Loucy (cell line): ENCODE results near the gene PMVK.

Experiments used
- H2AFZ ChIP-seq: fragments of 200-600 bp; sonication (generic); 2 replicates; pipeline ENCODE4 v1.6.0; 2016; ENCODE audit warnings: antibody characterized with exemption, mild to moderate bottlenecking, low read length, moderate library complexity
- H3F3A ChIP-seq: fragments of 200-600 bp; 2 replicates; pipeline ENCODE4 v1.6.0; 2016; ENCODE audit warnings: antibody characterized with exemption, low read depth, mild to moderate bottlenecking
- H3K27me3 ChIP-seq: fragments of 200-600 bp; sonication (generic); 2 replicates; pipeline ENCODE4 v1.6.1; 2014; ENCODE audit warnings: low read length, mild to moderate bottlenecking; ENCODE audit not compliant: insufficient read depth, poor library complexity, severe bottlenecking
- H3K36me3 ChIP-seq: fragments of 200-600 bp; sonication (generic); 2 replicates; pipeline ENCODE4 v1.6.1; 2016; ENCODE audit warnings: low read length; ENCODE audit not compliant: insufficient read depth
- H3K4me1 ChIP-seq: fragments of 200-600 bp; sonication (generic); 2 replicates; pipeline ENCODE4 v1.5.1; 2014; ENCODE audit warnings: low read length, mild to moderate bottlenecking; ENCODE audit not compliant: insufficient read depth, poor library complexity, severe bottlenecking
- H3K4me2 ChIP-seq: fragments of 200-600 bp; sonication (generic); 2 replicates; pipeline ENCODE4 v1.6.0; 2014; ENCODE audit warnings: antibody characterized with exemption, low read length, low read depth, mild to moderate bottlenecking; ENCODE audit not compliant: poor library complexity, severe bottlenecking
- H3K4me3 ChIP-seq: fragments of 200-600 bp; sonication (generic); 2 replicates; pipeline ENCODE4 v1.5.1; 2014; ENCODE audit warnings: low read length, mild to moderate bottlenecking, mixed read lengths; ENCODE audit not compliant: poor library complexity, severe bottlenecking
- H3K79me2 ChIP-seq: fragments of 200-600 bp; sonication (generic); 2 replicates; pipeline ENCODE4 v1.6.1; 2014; ENCODE audit warnings: low read length; ENCODE audit not compliant: insufficient read depth
- H3K9ac ChIP-seq: fragments of 200-600 bp; sonication (generic); 2 replicates; pipeline ENCODE4 v1.6.0; 2014; ENCODE audit warnings: mild to moderate bottlenecking, low read depth, low read length, moderate library complexity; ENCODE audit not compliant: poor library complexity, severe bottlenecking
- H3K9me2 ChIP-seq: fragments of 200-600 bp; sonication (generic); replicated peaks from 2 replicates; pipeline ENCODE4 v1.6.1; 2016; ENCODE audit warnings: low read depth, low read length, mixed read lengths
- H3K9me3 ChIP-seq: fragments of 200-600 bp; sonication (generic); 2 replicates; pipeline ENCODE4 v1.6.1; 2014; ENCODE audit warnings: mild to moderate bottlenecking, antibody characterized with exemption, low read length, low read depth; ENCODE audit not compliant: insufficient read depth
- H4K20me1 ChIP-seq: fragments of 200-600 bp; sonication (generic); 2 replicates; pipeline ENCODE4 v1.6.0; 2014; ENCODE audit warnings: antibody characterized with exemption, low read length, mild to moderate bottlenecking; ENCODE audit not compliant: insufficient read depth, poor library complexity, severe bottlenecking
- CTCF ChIP-seq: fragments of 200-600 bp; sonication (generic); conservative IDR thresholded peaks from 2 replicates; pipeline ENCODE4 v1.5.1; 2014; ENCODE audit warnings: mild to moderate bottlenecking, antibody characterized with exemption, low read length
- EZH2phosphoT487 ChIP-seq: fragments of 200-600 bp; IDR thresholded peaks from 2 replicates; pipeline ENCODE4 v1.6.1; 2018; ENCODE audit warnings: antibody characterized with exemption, mild to moderate bottlenecking, moderate library complexity, borderline replicate concordance

PMVK gene

GRCh38 chr1:154953611-154954038 lies 17.1 kb upstream of the PMVK start:
- Histone ChIP-seq H3K27me3 (no peaks in the 10 kb centered on the region), H4K20me1 (peaks cover 14% of the 10 kb centered on the region), H2AFZ (no peak overlapping the region), H3K9me3 (no peaks in the 10 kb centered on the region), H3K9ac (peak overlapping the region; percentile 84), H3K4me2 (peak overlapping the region; percentile 86), H3K79me2 (peaks cover 78% of the 10 kb centered on the region), H3K9me2 (no peaks in the 10 kb centered on the region), H3K4me3 (peak overlapping the region; percentile 86), H3K36me3 (peaks cover 13% of the 10 kb centered on the region; the same call in 1 of the 2 replicates), H3K4me1 (peaks cover 68% of the 10 kb centered on the region), H3F3A (peaks cover 10% of the 10 kb centered on the region; the same call in 1 of the 2 replicates)
- TF ChIP-seq EZH2phosphoT487 (no peak), CTCF (no peak)

- Histone ChIP-seq H3K79me2 (peaks cover 74% of the 10 kb centered on the region), H3K27me3 (no peaks in the 10 kb centered on the region), H3K9ac (peak overlapping the region; percentile 84), H3K36me3 (peaks cover 22% of the 10 kb centered on the region; the same call in 1 of the 2 replicates), H3K4me3 (peak overlapping the region; percentile 86), H3K9me3 (no peaks in the 10 kb centered on the region), H3K4me2 (peak overlapping the region; percentile 86), H3K9me2 (no peaks in the 10 kb centered on the region), H3K4me1 (peaks cover 75% of the 10 kb centered on the region), H2AFZ (no peak overlapping the region), H4K20me1 (peaks cover 14% of the 10 kb centered on the region), H3F3A (peaks cover 10% of the 10 kb centered on the region; the same call in 1 of the 2 replicates)
- TF ChIP-seq CTCF = no peak
- no peak for TF ChIP-seq EZH2phosphoT487
Observed at GRCh38 chr1:154952664-154953063, 16.1 kb upstream of the PMVK start.

DNA sequence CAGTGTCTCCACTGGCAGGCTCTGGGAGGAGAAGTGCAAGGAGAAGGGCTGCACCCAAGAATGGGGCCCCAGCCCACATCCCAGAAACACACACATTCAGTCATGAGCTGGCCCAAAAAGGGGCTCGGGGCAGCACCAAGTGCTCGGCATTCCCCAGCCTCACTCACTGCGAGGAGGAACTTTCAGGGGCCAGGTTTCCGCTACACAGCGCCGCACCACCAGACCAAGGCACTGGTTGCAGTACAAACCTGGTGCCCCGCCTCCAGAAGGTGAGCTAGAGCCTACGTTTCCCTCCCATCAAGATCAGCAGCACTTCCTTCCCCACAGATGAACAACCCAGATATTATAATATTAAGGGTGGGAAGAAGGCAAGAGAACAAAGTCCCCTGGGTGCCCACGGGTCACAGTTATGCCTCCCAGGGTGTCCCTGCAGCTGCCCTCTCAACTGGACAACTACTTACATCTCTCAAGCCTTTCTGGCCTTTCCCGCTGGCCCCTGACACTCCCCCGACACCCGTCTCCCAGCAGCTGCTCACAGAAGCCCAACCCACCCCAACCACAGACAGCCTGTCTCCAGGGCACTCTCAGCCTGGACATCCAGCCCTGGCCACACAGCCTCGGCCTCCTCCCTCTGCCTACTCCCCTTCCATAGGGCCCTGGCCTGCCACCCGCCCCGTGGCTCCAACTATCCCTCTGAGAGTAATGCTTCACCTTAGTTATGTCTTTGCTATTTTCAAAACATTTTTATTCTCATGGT lies 15.6 kb upstream of the PMVK start:
- Histone ChIP-seq H3K9me3 (no peaks in the 10 kb centered on the region), H3K9me2 (no peaks in the 10 kb centered on the region), H3K9ac (peak overlapping the region; percentile 84), H3K4me2 (peak overlapping the region; percentile 86), H3K79me2 (peaks cover 68% of the 10 kb centered on the region), H4K20me1 (peaks cover 14% of the 10 kb centered on the region), H3F3A (peaks cover 10% of the 10 kb centered on the region; the same call in 1 of the 2 replicates), H2AFZ (no peak overlapping the region), H3K36me3 (peaks cover 26% of the 10 kb centered on the region; the same call in 1 of the 2 replicates), H3K27me3 (no peaks in the 10 kb centered on the region), H3K4me3 (peak overlapping the region; percentile 86), H3K4me1 (peaks cover 79% of the 10 kb centered on the region)
- TF ChIP-seq EZH2phosphoT487 (no peak), CTCF (no peak)
